ENCODE results near the gene LRCH4.

Gene LRCH4

GRCh38 chr7:100556541-100556940, 29.4 kb downstream of the LRCH4 start:
- no peaks in the 10 kb centered on the region for H3K27me3 ChIP-seq (ENCODE audit: control insufficient read depth, low read length)
- H3K9me3 ChIP-seq (ENCODE audit: control insufficient read depth, insufficient read depth, low read length): no peaks in the 10 kb centered on the region
- peaks cover 12% of the 10 kb centered on the region for H3K36me3 ChIP-seq (ENCODE audit: control insufficient read depth, low read length)
- TF ChIP-seq CTCF (IDR thresholded peaks at IDR 0.05; ENCODE audit: low read depth, low read length, poor library complexity, severe bottlenecking): no peak
- no peak for TF ChIP-seq EZH2phosphoT487 (IDR thresholded peaks at IDR 0.05; ENCODE audit: borderline replicate concordance, low read length)
- H3K9me2 ChIP-seq (replicated peaks; ENCODE audit: control insufficient read depth, low read length): no peaks in the 10 kb centered on the region
- no peaks in the 10 kb centered on the region for H4K20me1 ChIP-seq (ENCODE audit: control insufficient read depth, insufficient read depth, low read depth, low read length)
- H3F3A ChIP-seq (ENCODE audit: control insufficient read depth, insufficient read depth): peaks cover 4% of the 10 kb centered on the region; the same call in 1 of the 2 replicates
- no peaks in the 10 kb centered on the region for H3K79me2 ChIP-seq (ENCODE audit: control insufficient read depth, low read length)
- no peak overlapping the region for H3K4me3 ChIP-seq (ENCODE audit: low read length)
- no peak overlapping the region for H3K27ac ChIP-seq (ENCODE audit: low read depth, low read length)
- H3K4me1 ChIP-seq (ENCODE audit: control insufficient read depth, low read length): peaks cover 4% of the 10 kb centered on the region
- no peak overlapping the region for H3K4me2 ChIP-seq (ENCODE audit: low read length)

DNA sequence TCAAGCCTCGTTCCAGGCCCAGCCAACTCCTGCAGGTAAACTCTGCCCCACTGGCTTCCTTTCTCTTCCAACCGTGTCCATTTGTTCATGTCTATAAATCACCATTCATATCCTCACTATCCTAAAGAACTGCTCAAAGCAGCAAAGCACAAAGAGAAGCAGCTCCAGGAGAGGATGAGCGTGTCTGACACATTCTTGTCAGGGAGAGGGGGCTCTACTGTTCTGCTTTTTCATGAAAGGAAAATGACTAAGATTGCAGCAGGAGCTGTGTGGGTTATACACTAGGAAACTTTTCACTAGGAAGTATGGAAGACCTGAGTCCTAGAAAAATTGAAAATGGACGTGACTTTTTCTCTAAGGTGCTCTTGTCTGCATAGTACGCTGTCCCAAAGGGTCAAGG, 30.2 kb downstream of the LRCH4 start:
- Histone ChIP-seq H3K79me2 (ENCODE audit: control insufficient read depth, low read length) (no peaks in the 10 kb centered on the region), H3K27me3 (ENCODE audit: control insufficient read depth, low read length) (no peaks in the 10 kb centered on the region), H3K4me3 (ENCODE audit: low read length) (no peak overlapping the region), H3K36me3 (ENCODE audit: control insufficient read depth, low read length) (peaks cover 12% of the 10 kb centered on the region), H3K27ac (ENCODE audit: low read depth, low read length) (no peak overlapping the region), H3F3A (ENCODE audit: control insufficient read depth, insufficient read depth) (peaks cover 4% of the 10 kb centered on the region; the same call in 1 of the 2 replicates), H3K9me2 (replicated peaks; ENCODE audit: control insufficient read depth, low read length) (no peaks in the 10 kb centered on the region), H4K20me1 (ENCODE audit: control insufficient read depth, insufficient read depth, low read depth, low read length) (no peaks in the 10 kb centered on the region), H3K4me1 (ENCODE audit: control insufficient read depth, low read length) (peaks cover 5% of the 10 kb centered on the region), H3K9me3 (ENCODE audit: control insufficient read depth, insufficient read depth, low read length) (no peaks in the 10 kb centered on the region), H3K4me2 (ENCODE audit: low read length) (no peak overlapping the region)
- TF ChIP-seq EZH2phosphoT487 (IDR thresholded peaks at IDR 0.05; ENCODE audit: borderline replicate concordance, low read length) (no peak), CTCF (IDR thresholded peaks at IDR 0.05; ENCODE audit: low read depth, low read length, poor library complexity, severe bottlenecking) (no peak)

DNA sequence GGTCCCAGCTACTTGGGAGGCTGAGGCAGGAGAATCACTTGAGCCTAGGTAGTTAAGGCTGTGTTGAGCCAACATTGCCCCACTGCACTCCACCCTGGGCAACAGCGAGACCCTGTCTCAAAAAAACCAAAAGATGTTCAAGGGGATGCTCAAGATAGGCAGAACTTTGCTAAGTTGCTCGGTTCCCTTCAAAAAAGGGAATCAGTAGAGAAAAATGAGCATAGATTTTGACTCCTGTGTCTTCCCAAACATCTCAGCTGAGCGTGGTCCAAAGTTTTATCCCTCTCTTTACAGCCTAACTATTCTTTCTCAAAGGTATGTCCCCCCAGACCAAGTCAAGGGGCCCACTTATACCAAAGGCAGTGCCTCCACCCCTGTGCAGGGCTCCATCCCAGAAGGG, 32.9 kb downstream of the LRCH4 start:
- no peaks in the 10 kb centered on the region for H3K9me3 ChIP-seq (ENCODE audit: control insufficient read depth, insufficient read depth, low read length)
- no peak overlapping the region for H3K4me3 ChIP-seq (ENCODE audit: low read length)
- H3K36me3 ChIP-seq (ENCODE audit: control insufficient read depth, low read length): peaks cover 22% of the 10 kb centered on the region
- no peak overlapping the region for H3K27ac ChIP-seq (ENCODE audit: low read depth, low read length)
- no peak for TF ChIP-seq CTCF (IDR thresholded peaks at IDR 0.05; ENCODE audit: low read depth, low read length, poor library complexity, severe bottlenecking)
- TF ChIP-seq EZH2phosphoT487 (IDR thresholded peaks at IDR 0.05; ENCODE audit: borderline replicate concordance, low read length): no peak
- peaks cover 7% of the 10 kb centered on the region; the same call in 1 of the 2 replicates for H3F3A ChIP-seq (ENCODE audit: control insufficient read depth, insufficient read depth)
- no peak overlapping the region for H3K4me2 ChIP-seq (ENCODE audit: low read length)
- peaks cover 27% of the 10 kb centered on the region for H3K4me1 ChIP-seq (ENCODE audit: control insufficient read depth, low read length)
- H3K79me2 ChIP-seq (ENCODE audit: control insufficient read depth, low read length): no peaks in the 10 kb centered on the region
- no peaks in the 10 kb centered on the region for H3K9me2 ChIP-seq (replicated peaks; ENCODE audit: control insufficient read depth, low read length)
- H4K20me1 ChIP-seq (ENCODE audit: control insufficient read depth, insufficient read depth, low read depth, low read length): no peaks in the 10 kb centered on the region
- no peaks in the 10 kb centered on the region for H3K27me3 ChIP-seq (ENCODE audit: control insufficient read depth, low read length)
